ENCODE data around the gene CCNDBP1. TPM values are rescaled to one million over a fixed set of nuclear protein-coding genes. Genes with fewer than 3 reads are reported as not detected.

The CCNDBP1 gene
- total and polyA plus RNA-seq, 2 of the 8 experiments (the other 6 are each of a cell fraction or from before 2014, with no cell fraction given), result 23.4 to 29.0 TPM

- Histone ChIP-seq H2BK12ac (ENCODE audit: low read depth, low read length) (no peak overlapping the region; the same call in 1 of the 2 replicates), H3K56ac (replicated peaks; ENCODE audit: insufficient read length, low read depth, low read length) (no peak overlapping the region), H4K20me1 (replicated peaks in 1 of 2; ENCODE audit: control insufficient read depth in 1 of 2, insufficient read depth in 2 of 2, low read length in 2 of 2) (no peaks in the 10 kb centered on the region), H3K4me2 (ENCODE audit: insufficient read depth in 1 of 2, low read depth in 2 of 2, low read length in 2 of 2) (no peak overlapping the region), H3K4me3 (ENCODE audit: extremely low read depth in 1 of 4, insufficient read depth in 2 of 4, low read depth in 3 of 4, low read length in 4 of 4) (no peak overlapping the region), H3K27me3 (replicated peaks in 1 of 4; ENCODE audit: control insufficient read depth in 3 of 4, extremely low read depth in 1 of 4, insufficient read depth in 3 of 4, low read length in 3 of 4) (no peaks in the 10 kb centered on the region), H3K23ac (ENCODE audit: insufficient read length) (no peak overlapping the region), H2BK5ac (ENCODE audit: low read depth, low read length) (no peak overlapping the region), H3K79me1 (ENCODE audit: low read depth, low read length) (no peaks in the 10 kb centered on the region), H3K4ac (replicated peaks; ENCODE audit: insufficient read length, low read depth, low read length) (no peak overlapping the region), H3K4me1 (replicated peaks in 1 of 4; ENCODE audit: control insufficient read depth in 3 of 4, insufficient read depth in 4 of 4, low read length in 3 of 4) (no peaks in the 10 kb centered on the region), H3K36me3 (ENCODE audit: control insufficient read depth in 2 of 4, insufficient read depth in 4 of 4, low read length in 3 of 4) (no peaks in the 10 kb centered on the region), H4K91ac (replicated peaks; ENCODE audit: insufficient read length, low read length) (no peak overlapping the region), H2BK15ac (ENCODE audit: low read length) (no peak overlapping the region), H3K18ac (ENCODE audit: extremely low read depth, low read length) (no peak overlapping the region), H3K14ac (ENCODE audit: insufficient read length) (no peak overlapping the region), H3K27ac (ENCODE audit: low read depth, low read length) (no peak overlapping the region), H3K79me2 (ENCODE audit: control insufficient read depth in 1 of 2, insufficient read depth in 2 of 2, low read length in 2 of 2) (no peaks in the 10 kb centered on the region), H2BK120ac (replicated peaks; ENCODE audit: low read depth, low read length) (no peak overlapping the region), H2BK20ac (ENCODE audit: low read length) (no peak overlapping the region), H4K5ac (ENCODE audit: insufficient read length, low read depth, low read length) (no peak overlapping the region), H4K8ac (ENCODE audit: extremely low read depth, insufficient read depth, low read length) (no peak overlapping the region), H3K9me3 (ENCODE audit: insufficient read depth in 2 of 2, low read depth in 1 of 2, low read length in 1 of 2) (no peaks in the 10 kb centered on the region), H3K23me2 (ENCODE audit: low read depth, low read length) (no peaks in the 10 kb centered on the region), H2AFZ (ENCODE audit: low read length) (no peak overlapping the region), H2AK5ac (ENCODE audit: low read depth, low read length) (no peak overlapping the region), H3K9ac (replicated peaks in 1 of 4; ENCODE audit: extremely low read depth in 1 of 4, low read depth in 3 of 4, low read length in 3 of 4) (no peak overlapping the region)
- ChIA-PET POLR2A (ENCODE audit: partially characterized antibody) (no interaction called here), CTCF (ENCODE audit: partially characterized antibody) (interaction anchor here (0.7 to 6.7 kb wide), 4 partner anchors 10 to 38 kb away, joined by 3 to 39 read pairs (median 8); no protein-coding TSS in a partner anchor)
- WGBS, 2 experiments (ENCODE audit: extremely low coverage in 1 of 2, insufficient coverage in 1 of 2, insufficient read length in 1 of 2, insufficient replicate concordance in 2 of 2, low coverage in 1 of 2, low lambda C conversion rate in 2 of 2, missing lambda C conversion rate in 1 of 2), result 75% methylated on average over 5 of the region's 5 CpGs; no CpG with 5 or more reads in 1 of the 2 experiments
- FAIRE-seq (no peak), DNase-seq (ENCODE audit: low read depth in 1 of 2, low spot score in 2 of 2) (no peak)
Observed at GRCh38 chr15:43242616-43243015, 57.4 kb downstream of the CCNDBP1 start.

Measured in H1 (cell line).